ENCODE data around the gene RAPGEF1.

GRCh38 chr9:131609099-131609830 lies 130.6 kb downstream of the RAPGEF1 start:
- TF ChIP-seq CTCF (IDR thresholded peaks at IDR 0.05; ENCODE audit: extremely low read depth in 1 of 2, insufficient read depth in 1 of 2, low read depth in 1 of 2, low read length in 2 of 2) (no peak), EZH2 (IDR thresholded peaks at IDR 0.05; ENCODE audit: borderline replicate concordance, low read depth, low read length, severe bottlenecking) (no peak), POLR2A (IDR thresholded peaks at IDR 0.05; ENCODE audit: low read depth, low read length) (no peak), JUN (IDR thresholded peaks at IDR 0.05; ENCODE audit: borderline replicate concordance, insufficient read depth, insufficient read length, low read depth) (no peak)
- TF ChIP-seq, protein P1, sequence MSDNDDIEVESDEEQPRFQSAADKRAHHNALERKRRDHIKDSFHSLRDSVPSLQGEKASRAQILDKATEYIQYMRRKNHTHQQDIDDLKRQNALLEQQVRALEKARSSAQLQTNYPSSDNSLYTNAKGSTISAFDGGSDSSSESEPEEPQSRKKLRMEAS (IDR thresholded peaks at IDR 0.05; ENCODE audit: insufficient read depth, insufficient read length) = no peak
